GM23338 (cell line): ENCODE data around the gene MAPK14.
"Not testable (repeated sequence)": the region's sequence is repeated elsewhere in the genome, so short reads cannot be mapped to it uniquely, and the experiment has no call there.

Experiments
- EZH2 ChIP-seq: fragments of 200-600 bp; sonication (generic); IDR thresholded peaks from one replicate; pipeline ENCODE4 v1.8.0; 2017; ENCODE audit warnings: antibody characterized with exemption, mild to moderate bottlenecking, low read depth; ENCODE audit not compliant: unreplicated experiment
- EZH2phosphoT487 ChIP-seq: fragments of 200-600 bp; sonication (generic); IDR thresholded peaks from one replicate; pipeline ENCODE4 v1.8.1; 2018; ENCODE audit warnings: antibody characterized with exemption; ENCODE audit not compliant: unreplicated experiment
- POLR2AphosphoS5 ChIP-seq: IDR thresholded peaks from 2 replicates; pipeline ENCODE4 v1.6.1; 2016; ENCODE audit warnings: antibody characterized with exemption, low read depth
- TF ChIP-seq, protein P1 (sequence below), 2 experiments: fragments of 200-600 bp in 1 of 2; sonication (generic) in 1 of 2; conservative IDR thresholded peaks; 2 replicates each; pipeline versions ENCODE4 v1.5.1 to v1.6.1; 2016 to 2017; ENCODE audit warnings: antibody characterized with exemption in 2 of 2, low read depth in 2 of 2, mild to moderate bottlenecking in 2 of 2, moderate library complexity in 1 of 2
- TF ChIP-seq, protein P2 (sequence below): IDR thresholded peaks from one replicate; pipeline ENCODE4 v1.6.1; 2018; ENCODE audit warnings: antibody characterized with exemption; ENCODE audit not compliant: unreplicated experiment
- TF ChIP-seq, protein P3 (sequence below): IDR thresholded peaks from 2 replicates; pipeline ENCODE4 v1.6.1; 2016; ENCODE audit warnings: antibody characterized with exemption
- TF ChIP-seq, protein P4 (sequence below): fragments of 250-450 bp; sonication (Bioruptor Pico); IDR thresholded peaks from 2 replicates; pipeline ENCODE4 v1.5.0; 2020; ENCODE audit warnings: mild to moderate bottlenecking, moderate library complexity

DNA sequence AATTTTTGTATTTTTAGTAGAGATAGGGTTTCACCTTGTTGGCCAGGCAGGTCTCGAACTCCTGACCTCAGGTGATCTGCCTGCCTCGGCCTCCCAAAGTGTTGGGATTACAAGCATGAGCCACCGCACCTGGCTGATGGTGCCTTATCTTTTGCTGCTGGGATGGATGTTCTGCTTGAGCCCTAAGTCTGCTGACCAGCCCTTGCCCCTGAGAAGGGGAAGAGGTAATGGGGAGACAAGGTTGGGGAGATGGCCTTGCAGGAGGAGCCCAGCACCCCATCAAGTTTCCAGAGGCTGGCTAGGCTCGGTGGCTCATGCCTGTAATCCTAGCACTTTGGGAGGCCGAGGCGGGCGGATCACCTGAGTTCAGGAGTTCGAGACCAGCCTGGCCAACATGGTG, 96.7 kb downstream of the MAPK14 start:
- TF ChIP-seq, protein P1, sequence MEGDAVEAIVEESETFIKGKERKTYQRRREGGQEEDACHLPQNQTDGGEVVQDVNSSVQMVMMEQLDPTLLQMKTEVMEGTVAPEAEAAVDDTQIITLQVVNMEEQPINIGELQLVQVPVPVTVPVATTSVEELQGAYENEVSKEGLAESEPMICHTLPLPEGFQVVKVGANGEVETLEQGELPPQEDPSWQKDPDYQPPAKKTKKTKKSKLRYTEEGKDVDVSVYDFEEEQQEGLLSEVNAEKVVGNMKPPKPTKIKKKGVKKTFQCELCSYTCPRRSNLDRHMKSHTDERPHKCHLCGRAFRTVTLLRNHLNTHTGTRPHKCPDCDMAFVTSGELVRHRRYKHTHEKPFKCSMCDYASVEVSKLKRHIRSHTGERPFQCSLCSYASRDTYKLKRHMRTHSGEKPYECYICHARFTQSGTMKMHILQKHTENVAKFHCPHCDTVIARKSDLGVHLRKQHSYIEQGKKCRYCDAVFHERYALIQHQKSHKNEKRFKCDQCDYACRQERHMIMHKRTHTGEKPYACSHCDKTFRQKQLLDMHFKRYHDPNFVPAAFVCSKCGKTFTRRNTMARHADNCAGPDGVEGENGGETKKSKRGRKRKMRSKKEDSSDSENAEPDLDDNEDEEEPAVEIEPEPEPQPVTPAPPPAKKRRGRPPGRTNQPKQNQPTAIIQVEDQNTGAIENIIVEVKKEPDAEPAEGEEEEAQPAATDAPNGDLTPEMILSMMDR (conservative IDR thresholded peaks at IDR 0.05; ENCODE audit: low read depth in 2 of 2): not testable (repeated sequence)
- TF ChIP-seq, protein P2, sequence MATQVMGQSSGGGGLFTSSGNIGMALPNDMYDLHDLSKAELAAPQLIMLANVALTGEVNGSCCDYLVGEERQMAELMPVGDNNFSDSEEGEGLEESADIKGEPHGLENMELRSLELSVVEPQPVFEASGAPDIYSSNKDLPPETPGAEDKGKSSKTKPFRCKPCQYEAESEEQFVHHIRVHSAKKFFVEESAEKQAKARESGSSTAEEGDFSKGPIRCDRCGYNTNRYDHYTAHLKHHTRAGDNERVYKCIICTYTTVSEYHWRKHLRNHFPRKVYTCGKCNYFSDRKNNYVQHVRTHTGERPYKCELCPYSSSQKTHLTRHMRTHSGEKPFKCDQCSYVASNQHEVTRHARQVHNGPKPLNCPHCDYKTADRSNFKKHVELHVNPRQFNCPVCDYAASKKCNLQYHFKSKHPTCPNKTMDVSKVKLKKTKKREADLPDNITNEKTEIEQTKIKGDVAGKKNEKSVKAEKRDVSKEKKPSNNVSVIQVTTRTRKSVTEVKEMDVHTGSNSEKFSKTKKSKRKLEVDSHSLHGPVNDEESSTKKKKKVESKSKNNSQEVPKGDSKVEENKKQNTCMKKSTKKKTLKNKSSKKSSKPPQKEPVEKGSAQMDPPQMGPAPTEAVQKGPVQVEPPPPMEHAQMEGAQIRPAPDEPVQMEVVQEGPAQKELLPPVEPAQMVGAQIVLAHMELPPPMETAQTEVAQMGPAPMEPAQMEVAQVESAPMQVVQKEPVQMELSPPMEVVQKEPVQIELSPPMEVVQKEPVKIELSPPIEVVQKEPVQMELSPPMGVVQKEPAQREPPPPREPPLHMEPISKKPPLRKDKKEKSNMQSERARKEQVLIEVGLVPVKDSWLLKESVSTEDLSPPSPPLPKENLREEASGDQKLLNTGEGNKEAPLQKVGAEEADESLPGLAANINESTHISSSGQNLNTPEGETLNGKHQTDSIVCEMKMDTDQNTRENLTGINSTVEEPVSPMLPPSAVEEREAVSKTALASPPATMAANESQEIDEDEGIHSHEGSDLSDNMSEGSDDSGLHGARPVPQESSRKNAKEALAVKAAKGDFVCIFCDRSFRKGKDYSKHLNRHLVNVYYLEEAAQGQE: not testable (repeated sequence)
- TF ChIP-seq EZH2, POLR2AphosphoS5, EZH2phosphoT487: not testable (repeated sequence)
- TF ChIP-seq, protein P3, sequence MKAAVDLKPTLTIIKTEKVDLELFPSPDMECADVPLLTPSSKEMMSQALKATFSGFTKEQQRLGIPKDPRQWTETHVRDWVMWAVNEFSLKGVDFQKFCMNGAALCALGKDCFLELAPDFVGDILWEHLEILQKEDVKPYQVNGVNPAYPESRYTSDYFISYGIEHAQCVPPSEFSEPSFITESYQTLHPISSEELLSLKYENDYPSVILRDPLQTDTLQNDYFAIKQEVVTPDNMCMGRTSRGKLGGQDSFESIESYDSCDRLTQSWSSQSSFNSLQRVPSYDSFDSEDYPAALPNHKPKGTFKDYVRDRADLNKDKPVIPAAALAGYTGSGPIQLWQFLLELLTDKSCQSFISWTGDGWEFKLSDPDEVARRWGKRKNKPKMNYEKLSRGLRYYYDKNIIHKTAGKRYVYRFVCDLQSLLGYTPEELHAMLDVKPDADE: not testable (repeated sequence)
- TF ChIP-seq, protein P4, sequence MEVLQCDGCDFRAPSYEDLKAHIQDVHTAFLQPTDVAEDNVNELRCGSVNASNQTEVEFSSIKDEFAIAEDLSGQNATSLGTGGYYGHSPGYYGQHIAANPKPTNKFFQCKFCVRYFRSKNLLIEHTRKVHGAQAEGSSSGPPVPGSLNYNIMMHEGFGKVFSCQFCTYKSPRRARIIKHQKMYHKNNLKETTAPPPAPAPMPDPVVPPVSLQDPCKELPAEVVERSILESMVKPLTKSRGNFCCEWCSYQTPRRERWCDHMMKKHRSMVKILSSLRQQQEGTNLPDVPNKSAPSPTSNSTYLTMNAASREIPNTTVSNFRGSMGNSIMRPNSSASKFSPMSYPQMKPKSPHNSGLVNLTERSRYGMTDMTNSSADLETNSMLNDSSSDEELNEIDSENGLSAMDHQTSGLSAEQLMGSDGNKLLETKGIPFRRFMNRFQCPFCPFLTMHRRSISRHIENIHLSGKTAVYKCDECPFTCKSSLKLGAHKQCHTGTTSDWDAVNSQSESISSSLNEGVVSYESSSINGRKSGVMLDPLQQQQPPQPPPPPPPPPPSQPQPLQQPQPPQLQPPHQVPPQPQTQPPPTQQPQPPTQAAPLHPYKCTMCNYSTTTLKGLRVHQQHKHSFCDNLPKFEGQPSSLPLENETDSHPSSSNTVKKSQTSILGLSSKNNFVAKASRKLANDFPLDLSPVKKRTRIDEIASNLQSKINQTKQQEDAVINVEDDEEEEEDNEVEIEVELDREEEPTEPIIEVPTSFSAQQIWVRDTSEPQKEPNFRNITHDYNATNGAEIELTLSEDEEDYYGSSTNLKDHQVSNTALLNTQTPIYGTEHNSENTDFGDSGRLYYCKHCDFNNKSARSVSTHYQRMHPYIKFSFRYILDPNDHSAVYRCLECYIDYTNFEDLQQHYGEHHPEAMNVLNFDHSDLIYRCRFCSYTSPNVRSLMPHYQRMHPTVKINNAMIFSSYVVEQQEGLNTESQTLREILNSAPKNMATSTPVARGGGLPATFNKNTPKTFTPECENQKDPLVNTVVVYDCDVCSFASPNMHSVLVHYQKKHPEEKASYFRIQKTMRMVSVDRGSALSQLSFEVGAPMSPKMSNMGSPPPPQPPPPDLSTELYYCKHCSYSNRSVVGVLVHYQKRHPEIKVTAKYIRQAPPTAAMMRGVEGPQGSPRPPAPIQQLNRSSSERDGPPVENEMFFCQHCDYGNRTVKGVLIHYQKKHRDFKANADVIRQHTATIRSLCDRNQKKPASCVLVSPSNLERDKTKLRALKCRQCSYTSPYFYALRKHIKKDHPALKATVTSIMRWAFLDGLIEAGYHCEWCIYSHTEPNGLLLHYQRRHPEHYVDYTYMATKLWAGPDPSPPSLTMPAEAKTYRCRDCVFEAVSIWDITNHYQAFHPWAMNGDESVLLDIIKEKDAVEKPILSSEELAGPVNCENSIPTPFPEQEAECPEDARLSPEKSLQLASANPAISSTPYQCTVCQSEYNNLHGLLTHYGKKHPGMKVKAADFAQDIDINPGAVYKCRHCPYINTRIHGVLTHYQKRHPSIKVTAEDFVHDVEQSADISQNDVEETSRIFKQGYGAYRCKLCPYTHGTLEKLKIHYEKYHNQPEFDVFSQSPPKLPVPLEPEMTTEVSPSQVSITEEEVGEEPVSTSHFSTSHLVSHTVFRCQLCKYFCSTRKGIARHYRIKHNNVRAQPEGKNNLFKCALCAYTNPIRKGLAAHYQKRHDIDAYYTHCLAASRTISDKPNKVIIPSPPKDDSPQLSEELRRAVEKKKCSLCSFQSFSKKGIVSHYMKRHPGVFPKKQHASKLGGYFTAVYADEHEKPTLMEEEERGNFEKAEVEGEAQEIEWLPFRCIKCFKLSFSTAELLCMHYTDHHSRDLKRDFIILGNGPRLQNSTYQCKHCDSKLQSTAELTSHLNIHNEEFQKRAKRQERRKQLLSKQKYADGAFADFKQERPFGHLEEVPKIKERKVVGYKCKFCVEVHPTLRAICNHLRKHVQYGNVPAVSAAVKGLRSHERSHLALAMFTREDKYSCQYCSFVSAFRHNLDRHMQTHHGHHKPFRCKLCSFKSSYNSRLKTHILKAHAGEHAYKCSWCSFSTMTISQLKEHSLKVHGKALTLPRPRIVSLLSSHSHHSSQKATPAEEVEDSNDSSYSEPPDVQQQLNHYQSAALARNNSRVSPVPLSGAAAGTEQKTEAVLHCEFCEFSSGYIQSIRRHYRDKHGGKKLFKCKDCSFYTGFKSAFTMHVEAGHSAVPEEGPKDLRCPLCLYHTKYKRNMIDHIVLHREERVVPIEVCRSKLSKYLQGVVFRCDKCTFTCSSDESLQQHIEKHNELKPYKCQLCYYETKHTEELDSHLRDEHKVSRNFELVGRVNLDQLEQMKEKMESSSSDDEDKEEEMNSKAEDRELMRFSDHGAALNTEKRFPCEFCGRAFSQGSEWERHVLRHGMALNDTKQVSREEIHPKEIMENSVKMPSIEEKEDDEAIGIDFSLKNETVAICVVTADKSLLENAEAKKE (CRISPR knock-in tag): not testable (repeated sequence)
